Stomach (tissue), 9 donors: ENCODE measurements around the gene SOX8. TPM values are rescaled to one million over a fixed set of nuclear protein-coding genes. Genes with fewer than 3 reads are reported as not detected.

Experiments used
- DNase-seq, 2 donors: peaks; one replicate each; pipeline versions ENCODE4 v3.0.0 to v3.0.0-alpha.2; 2013 to 2019
- H3K27ac ChIP-seq, 5 donors: fragments of 200-600 bp in 4 of 5; sonication (generic) in 4 of 5; one replicate each; pipeline ENCODE4 v1.5.1; 2013 to 2019; ENCODE audit warnings: mild to moderate bottlenecking in 1 of 5, moderate library complexity in 1 of 5
- H3K27me3 ChIP-seq, 3 donors: fragments of 200-600 bp; sonication (generic); one replicate each; pipeline ENCODE4 v1.5.1; 2017 to 2019; ENCODE audit warnings: mixed run types in 1 of 3
- H3K36me3 ChIP-seq, 4 donors: fragments of 200-600 bp; sonication (generic); 1 replicate in 3 of 4; 2 replicates in 1 of 4; pipeline ENCODE4 v1.5.1; 2016 to 2019
- H3K4me1 ChIP-seq, 4 donors: fragments of 200-600 bp; sonication (generic); one replicate each; pipeline ENCODE4 v1.5.1; 2016 to 2019
- H3K4me3 ChIP-seq, 4 donors: fragments of 200-600 bp; sonication (generic) in 3 of 4; one replicate each; pipeline ENCODE4 v1.5.1; 2016 to 2019; ENCODE audit warnings: mild to moderate bottlenecking in 1 of 4
- H3K9me3 ChIP-seq, 4 donors: fragments of 200-600 bp; sonication (generic); one replicate each; pipeline ENCODE4 v1.5.1; 2016 to 2019
- CTCF ChIP-seq, 7 experiments: fragments of 450-650 bp in 4 of 7; fragments of 200-600 bp in 3 of 7; sonication (generic) in 3 of 7; IDR thresholded peaks; one replicate each; pipeline ENCODE4 v1.5.1; 2016 to 2019; ENCODE audit warnings: antibody characterized with exemption in 7 of 7, control low read depth in 2 of 7, mild to moderate bottlenecking in 1 of 7
- EP300 ChIP-seq: sonication (generic); formaldehyde crosslinking; IDR thresholded peaks from one replicate; pipeline ENCODE4 v1.6.1; 2017; ENCODE audit warnings: antibody characterized with exemption
- POLR2A ChIP-seq, 4 donors: fragments of 450-650 bp; IDR thresholded peaks; one replicate each; pipeline ENCODE4 v1.6.1; 2016; ENCODE audit warnings: antibody characterized with exemption in 4 of 4, control low read depth in 2 of 4, mild to moderate bottlenecking in 1 of 4, moderate library complexity in 1 of 4
- POLR2AphosphoS5 ChIP-seq, 3 donors: sonication (generic); formaldehyde crosslinking; IDR thresholded peaks; one replicate each; pipeline ENCODE4 v1.6.1; 2016; ENCODE audit warnings: antibody characterized with exemption in 3 of 3
- WGBS, 5 donors: extraction: QIAGEN DNeasy Blood & Tissue Kit in 3 of 5; methylation state at CpG; one replicate each; pipeline versions ENCODE4 v1.1.5 to v1.1.7; 2013 to 2018; 5-methylcytosine and 5-hydroxymethylcytosine counted together
- intact Hi-C: fragments of 100-400 bp; cut with DNase I; formaldehyde crosslinking; loops from one replicate; pipeline ENCODE4 v1.15.1; 2023; ENCODE audit warnings: low total_unique reads
- polyA plus RNA-seq, 3 donors: library from polyadenylated mRNA; stranded (reverse); fragments of 200-250 nt; gene quantifications; one replicate each; pipeline ENCODE4 v1.2.3, GENCODE V29; 2013
- total RNA-seq, 5 donors: library from RNA; depleted of rRNA; stranded (reverse); fragments of >200 nt; gene quantifications; one replicate each; pipeline versions ENCODE4 v1.1.0 to v1.2.3, GENCODE V29; 2014 to 2016
- donor health status: healthy with polysubstance abuse.
- donor health status: Bipolar disorder and iron deficiency.
- donor health status: healthy.

The SOX8 gene
- total and polyA plus RNA-seq, 8 donors: 0.45 to 15.1 (median 1.1) TPM; not detected in 3

GRCh38 chr16:1026784-1027500 lies 45.4 kb downstream of the SOX8 start:
- no peak for TF ChIP-seq POLR2A (IDR thresholded peaks at IDR 0.05)
- TF ChIP-seq POLR2AphosphoS5 (IDR thresholded peaks at IDR 0.05): no peak
- no peak for TF ChIP-seq EP300
- no peak for TF ChIP-seq CTCF (IDR thresholded peaks at IDR 0.05)
- no peaks in the 10 kb centered on the region for H3K9me3 ChIP-seq
- no peaks in the 10 kb centered on the region for H3K36me3 ChIP-seq
- H3K27ac ChIP-seq: no peak overlapping the region
- intact Hi-C loops: no loop called here
- peaks cover 0 to 5% (median 0%) of the 10 kb centered on the region in 4 donors for H3K4me1 ChIP-seq
- 76 to 84% (median 80%) methylated on average over 20 to 27 of the region's 27 CpGs for WGBS, 5 donors
- peaks cover 4 to 79% (median 39%) of the 10 kb centered on the region in 3 donors for H3K27me3 ChIP-seq
- H3K4me3 ChIP-seq: no peak overlapping the region
- DNase-seq: no peak

GRCh38 chr16:1027501-1027815 lies 45.9 kb downstream of the SOX8 start:
- peaks cover 0 to 5% (median 0%) of the 10 kb centered on the region in 4 donors for H3K4me1 ChIP-seq
- no peak overlapping the region for H3K4me3 ChIP-seq
- H3K36me3 ChIP-seq: no peaks in the 10 kb centered on the region
- H3K9me3 ChIP-seq: no peaks in the 10 kb centered on the region
- 80 to 90% (median 87%) methylated on average over 22 of the region's 22 CpGs for whole genome bisulfite sequencing, 5 donors
- no peak for TF ChIP-seq POLR2AphosphoS5 (IDR thresholded peaks at IDR 0.05)
- no peak for TF ChIP-seq CTCF (IDR thresholded peaks at IDR 0.05)
- TF ChIP-seq EP300: no peak
- no peak for TF ChIP-seq POLR2A (IDR thresholded peaks at IDR 0.05)
- DNase-seq: no peak
- no peak overlapping the region for H3K27ac ChIP-seq
- H3K27me3 ChIP-seq: peaks cover 2 to 78% (median 34%) of the 10 kb centered on the region in 3 donors
- intact Hi-C loops: no loop called here

DNA sequence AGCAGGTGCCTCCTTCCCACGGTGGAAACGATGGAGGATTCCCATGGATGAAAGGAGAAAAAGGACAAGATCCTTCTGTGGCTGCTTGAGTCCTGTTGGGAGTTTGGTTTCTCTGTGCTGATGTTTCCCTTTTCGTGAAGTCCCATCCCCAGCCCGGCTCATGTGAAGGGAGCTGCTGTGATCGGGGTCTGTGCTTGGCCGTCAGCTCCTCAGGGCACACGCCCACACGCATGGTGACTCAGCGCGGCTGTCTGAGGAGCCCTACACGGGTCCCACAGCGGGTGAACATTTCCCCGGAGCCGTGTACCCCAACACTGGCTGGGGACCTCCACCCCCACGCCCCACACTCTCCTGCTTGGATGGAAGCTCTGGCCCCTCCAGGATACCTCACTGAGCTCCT lies 46.5 kb downstream of the SOX8 start:
- peaks cover 0 to 72% (median 28%) of the 10 kb centered on the region in 3 donors for H3K27me3 ChIP-seq
- WGBS, 5 donors: 60 to 72% (median 63%) methylated on average over 4 to 15 of the region's 15 CpGs
- no peaks in the 10 kb centered on the region for H3K9me3 ChIP-seq
- intact Hi-C loops: no loop called here
- no peaks in the 10 kb centered on the region for H3K36me3 ChIP-seq
- H3K4me3 ChIP-seq: no peak overlapping the region
- TF ChIP-seq POLR2AphosphoS5 (IDR thresholded peaks at IDR 0.05): no peak
- no peak for TF ChIP-seq CTCF (IDR thresholded peaks at IDR 0.05)
- TF ChIP-seq EP300: no peak
- no peak for TF ChIP-seq POLR2A (IDR thresholded peaks at IDR 0.05)
- H3K4me1 ChIP-seq: peaks cover 0 to 5% (median 0%) of the 10 kb centered on the region in 4 donors
- no peak for DNase-seq
- H3K27ac ChIP-seq: no peak overlapping the region

- no peak overlapping the region for H3K4me3 ChIP-seq
- DNase-seq: peak in 1 of 2 donors; percentile 73
- H3K27ac ChIP-seq: no peak overlapping the region
- intact Hi-C loops: no loop called here
- H3K9me3 ChIP-seq: no peaks in the 10 kb centered on the region
- no peak for TF ChIP-seq POLR2A (IDR thresholded peaks at IDR 0.05)
- no peak for TF ChIP-seq EP300
- no peak for TF ChIP-seq POLR2AphosphoS5 (IDR thresholded peaks at IDR 0.05)
- TF ChIP-seq CTCF (IDR thresholded peaks at IDR 0.05): no peak
- H3K36me3 ChIP-seq: no peaks in the 10 kb centered on the region
- H3K27me3 ChIP-seq: peaks cover 0 to 65% (median 23%) of the 10 kb centered on the region in 3 donors
- 20 to 43% (median 36%) methylated on average over 7 to 39 of the region's 39 CpGs for WGBS, 5 donors
- H3K4me1 ChIP-seq: peaks cover 0 to 5% (median 0%) of the 10 kb centered on the region in 4 donors
Measured at GRCh38 chr16:1028524-1029258, 47.1 kb downstream of the SOX8 start.
